ENCODE measurements around the gene SIDT2.

The SIDT2 gene

GRCh38 chr11:117171404-117172061 is 7.0 kb upstream of the SIDT2 start:
- no peak for TF ChIP-seq CTCF (IDR thresholded peaks at IDR 0.05; ENCODE audit: low read depth, low read length)
- no peak overlapping the region for H3K4me3 ChIP-seq (ENCODE audit: low read depth, low read length)
- DNase-seq (ENCODE audit: low read depth, low spot score) = peak; percentile 31
- in situ Hi-C loops (cut with HindIII; ENCODE audit: low sequenced_read_pairs) = no loop called here

- DNase-seq (ENCODE audit: low read depth, low spot score) = no peak
- H3K4me3 ChIP-seq (ENCODE audit: low read depth, low read length) = no peak overlapping the region
- TF ChIP-seq CTCF (IDR thresholded peaks at IDR 0.05; ENCODE audit: low read depth, low read length) = no peak
- in situ Hi-C loops (cut with HindIII; ENCODE audit: low sequenced_read_pairs) = no loop called here
These were observed 5.7 kb upstream of the SIDT2 start for GRCh38 chr11:117172724-117173421.

DNA sequence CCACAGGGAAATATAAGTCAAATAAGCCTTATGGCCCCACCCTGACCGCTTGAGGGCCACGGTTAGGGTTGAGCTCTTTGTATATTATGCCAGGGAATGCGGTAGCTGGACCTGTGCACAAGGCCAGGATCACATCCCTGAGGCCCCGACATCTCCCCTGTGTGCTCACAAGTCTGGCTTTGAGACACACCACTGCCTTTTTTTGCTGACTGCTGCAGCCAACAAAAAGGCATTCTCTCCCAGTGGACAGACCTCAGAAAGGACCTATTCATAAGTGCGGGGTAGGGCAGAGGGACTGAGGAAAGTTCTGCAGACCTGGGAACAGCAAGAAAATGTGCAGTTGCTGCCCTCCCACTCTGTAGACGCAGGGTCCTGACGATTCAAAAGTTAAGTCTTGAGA is 3.4 kb upstream of the SIDT2 start:
- H3K4me3 ChIP-seq (ENCODE audit: low read depth, low read length) = no peak overlapping the region
- in situ Hi-C loops (cut with HindIII; ENCODE audit: low sequenced_read_pairs) = no loop called here
- no peak for TF ChIP-seq CTCF (IDR thresholded peaks at IDR 0.05; ENCODE audit: low read depth, low read length)
- DNase-seq (ENCODE audit: low read depth, low spot score) = no peak

DNA sequence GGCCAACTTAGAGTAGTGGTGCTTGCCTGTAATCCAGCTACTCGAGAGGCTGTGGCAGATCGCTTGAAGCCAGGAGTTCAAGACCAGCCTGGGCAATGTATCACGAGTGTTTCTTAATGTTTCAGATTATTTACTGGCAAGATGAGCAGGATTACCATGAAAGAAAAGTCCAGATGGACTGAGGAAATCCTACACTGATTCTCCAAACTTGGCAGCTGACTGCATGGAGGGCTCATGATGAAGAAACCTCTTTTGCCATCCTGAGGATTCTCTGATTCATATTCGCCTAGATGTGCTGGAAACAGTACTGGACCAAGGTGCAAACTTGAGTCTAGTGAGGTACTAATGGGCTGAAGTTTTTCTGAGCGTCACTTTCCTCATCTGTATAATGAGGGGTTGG is 2.8 kb upstream of the SIDT2 start:
- in situ Hi-C loops (cut with HindIII; ENCODE audit: low sequenced_read_pairs) = no loop called here
- no peak for TF ChIP-seq CTCF (IDR thresholded peaks at IDR 0.05; ENCODE audit: low read depth, low read length)
- no peak overlapping the region for H3K4me3 ChIP-seq (ENCODE audit: low read depth, low read length)
- DNase-seq (ENCODE audit: low read depth, low spot score) = no peak

- TF ChIP-seq CTCF (IDR thresholded peaks at IDR 0.05; ENCODE audit: low read depth, low read length) = no peak
- no peak for DNase-seq (ENCODE audit: low read depth, low spot score)
These were observed 2.4 kb upstream of the SIDT2 start for GRCh38 chr11:117176186-117176585.

DNA sequence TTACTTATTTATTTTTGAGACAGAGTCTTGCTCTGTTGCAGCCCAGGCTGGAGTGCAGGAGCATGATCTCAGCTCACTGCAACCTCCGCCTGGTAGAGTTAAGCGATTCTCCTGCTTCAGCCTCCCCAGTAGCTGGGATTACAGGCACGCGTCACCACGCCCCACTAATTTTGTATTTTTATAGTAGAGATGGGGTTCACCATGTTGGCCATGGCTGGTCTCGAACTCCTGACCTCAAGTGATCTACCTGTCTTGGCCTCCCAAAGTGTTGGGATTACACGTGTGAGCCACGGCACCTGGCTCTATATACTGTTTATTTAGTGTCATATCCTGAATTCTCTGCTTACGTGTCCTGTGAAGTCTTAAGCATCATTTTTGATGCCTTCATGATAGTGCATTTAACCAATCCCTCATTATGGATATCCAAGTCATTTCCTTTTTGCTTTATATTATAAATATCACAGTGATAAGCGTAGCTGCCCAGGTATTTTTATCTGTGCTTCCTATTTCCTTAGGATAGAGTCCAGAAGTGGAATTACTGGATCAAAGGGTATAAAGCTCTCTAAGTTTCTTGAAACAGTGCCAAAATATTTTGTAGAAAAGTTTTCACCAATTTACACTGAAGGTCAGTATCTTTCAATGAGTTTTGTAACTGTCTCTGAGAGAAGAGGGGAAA is 871 bp upstream of the SIDT2 start:
- peak overlapping the region; percentile 75 for H3K4me3 ChIP-seq (ENCODE audit: low read depth, low read length)
- no peak for DNase-seq (ENCODE audit: low read depth, low spot score)
- in situ Hi-C loops (cut with HindIII; ENCODE audit: low sequenced_read_pairs) = no loop called here
- no peak for TF ChIP-seq CTCF (IDR thresholded peaks at IDR 0.05; ENCODE audit: low read depth, low read length)

More at GRCh38 chr11:117176186-117176585, 2.4 kb upstream of the SIDT2 start:
- in situ Hi-C loops (cut with HindIII; ENCODE audit: low sequenced_read_pairs) = no loop called here
- no peak overlapping the region for H3K4me3 ChIP-seq (ENCODE audit: low read depth, low read length)

Data from astrocyte of the spinal cord (primary cell).